Right lobe of liver (tissue), 6 donors: Measurements from ENCODE around the gene B3GALT4. TPM values are rescaled to one million over a fixed set of nuclear protein-coding genes. Genes with fewer than 3 reads are reported as not detected.
A peak's percentile ranks its signal among the peaks of the same experiment; 100 is the strongest.

Experiments
- ATAC-seq, 4 donors: fragments of 200-7000 bp; cut with Tn5 transposase; one replicate each; pipeline ENCODE4 v1.9.1; 2020; ENCODE audit warnings: mild to moderate bottlenecking in 4 of 4, moderate library complexity in 4 of 4
- DNase-seq, 3 donors: peaks; one replicate each; pipeline ENCODE4 v3.0.0-alpha.2; 2020
- H3K27ac ChIP-seq, 3 donors: fragments of 200-600 bp; one replicate each; pipeline ENCODE4 v1.8.0; 2022
- H3K27me3 ChIP-seq, 2 donors: fragments of 200-600 bp; one replicate each; pipeline ENCODE4 v1.8.0; 2022
- H3K36me3 ChIP-seq, 4 donors: fragments of 200-600 bp; sonication (generic) in 1 of 4; one replicate each; pipeline versions ENCODE4 v1.5.1 to v1.8.0; 2017 to 2022; ENCODE audit warnings: control low read depth in 1 of 4
- H3K4me1 ChIP-seq, 4 donors: fragments of 200-600 bp; sonication (generic) in 1 of 4; one replicate each; pipeline versions ENCODE4 v1.5.1 to v1.8.0; 2017 to 2022; ENCODE audit warnings: control low read depth in 1 of 4
- H3K4me3 ChIP-seq, 3 donors: fragments of 200-600 bp; one replicate each; pipeline ENCODE4 v1.8.0; 2022
- H3K9me3 ChIP-seq, 4 donors: fragments of 200-600 bp; sonication (generic) in 1 of 4; one replicate each; pipeline versions ENCODE4 v1.5.1 to v1.8.0; 2017 to 2022; ENCODE audit warnings: control low read depth in 1 of 4
- CTCF ChIP-seq, 4 donors: fragments of 200-600 bp in 3 of 4; fragments of 450-650 bp in 1 of 4; IDR thresholded peaks; one replicate each; pipeline versions ENCODE4 v1.5.1 to v1.8.0; 2016 to 2022; ENCODE audit warnings: antibody characterized with exemption in 4 of 4, mild to moderate bottlenecking in 2 of 4
- POLR2A ChIP-seq: fragments of 450-650 bp; IDR thresholded peaks from one replicate; pipeline ENCODE4 v1.6.1; 2017; ENCODE audit warnings: antibody characterized with exemption, mild to moderate bottlenecking
- WGBS: methylation state at CpG from one replicate; pipeline ENCODE4 v1.1.6; 2018; ENCODE audit warnings: low coverage, low lambda C conversion rate; ENCODE audit not compliant: insufficient coverage; ENCODE audit errors: missing lambda C conversion rate; 5-methylcytosine and 5-hydroxymethylcytosine counted together
- intact Hi-C, 2 donors: fragments of 100-400 bp; cut with DNase I; formaldehyde crosslinking; loops; one replicate each; pipeline versions ENCODE4 v1.11.2 to v1.14.1; 2022
- long read RNA-seq: library from polyadenylated mRNA; unstranded; transcript quantifications from one replicate; pipeline ENCODE4 v2.0.0, GENCODE V29; 2019
- total RNA-seq, 6 experiments: library from RNA; depleted of rRNA in 2 of 6; stranded (reverse); fragments of >200 nt in 2 of 6; fragmentation: NEBNext Ultra II Directional in 3 of 6; extraction: Animal tissue kit (Norgen Biotek cat#: 25700) in 3 of 6; gene quantifications; one replicate each; pipeline versions ENCODE4 v1.1.0 to v1.2.4, GENCODE V29; 2016 to 2023
- donor health status: DM: no; HTN: yes; CAD: no.
- donor health status: DM: no; HTN: no; CAD: no.
- donor health status: DM: no; HTN: no; CAD: no.
- donor health status: DM: no; HTN: yes; CAD: no.
- donor health status: DM: no; HTN: yes; CAD: no.

Gene B3GALT4
- 1 to 10 TPM in 4 of 6 experiments, under 1 TPM in 2; 0.79 to 1.7 (median 1.4) TPM for total RNA-seq
- long read RNA-seq, partial matches to known transcripts: 0 of 1 reads
- long read RNA-seq, other reads (novel, unspliced or antisense): 0 of 1 reads

- DNase-seq: peak; percentile 70 to 79 (median 71)
- no peaks in the 10 kb centered on the region for H3K9me3 ChIP-seq
- no peaks in the 10 kb centered on the region for H3K27me3 ChIP-seq
- peak within 1 kb of the TSS; percentile 44 to 66 (median 56) for H3K4me3 ChIP-seq
- peak; percentile 53 to 77 (median 60) for ATAC-seq
- peaks cover 0 to 33% (median 6%) of the 10 kb centered on the region in 4 donors for H3K36me3 ChIP-seq
- peak; percentile 37 to 48 (median 44) for TF ChIP-seq CTCF (IDR thresholded peaks at IDR 0.05)
- TF ChIP-seq POLR2A: peak; percentile 57
- intact Hi-C loops: no loop called here
- whole genome bisulfite sequencing: 13% methylated on average over 24 of the region's 80 CpGs
- H3K27ac ChIP-seq: peak within 1 kb of the TSS; percentile 36 to 72 (median 61)
- H3K4me1 ChIP-seq: peaks cover 2 to 41% (median 21%) of the 10 kb centered on the region in 4 donors
These were observed at the start of gene B3GALT4 for GRCh38 chr6:33276864-33277662. Gene B3GALT4, plus strand, starts transcription at chr6:33277123. Its CDS starts 297 bp downstream, at chr6:33277420.

GRCh38 chr6:33235221-33235634 lies 41.7 kb upstream of the B3GALT4 start:
- Histone ChIP-seq H3K4me1 (no peaks in the 10 kb centered on the region), H3K4me3 (no peak overlapping the region), H3K36me3 (no peaks in the 10 kb centered on the region), H3K27me3 (no peaks in the 10 kb centered on the region), H3K27ac (no peak overlapping the region), H3K9me3 (no peaks in the 10 kb centered on the region)
- WGBS: 21% methylated on average over 6 of the region's 6 CpGs
- intact Hi-C loops: no loop called here
- no peak for ATAC-seq
- no peak for DNase-seq
- no peak for TF ChIP-seq POLR2A
- no peak for TF ChIP-seq CTCF (IDR thresholded peaks at IDR 0.05)

GRCh38 chr6:33236328-33236727 lies 40.6 kb upstream of the B3GALT4 start:
- DNase-seq: no peak
- no peaks in the 10 kb centered on the region for H3K36me3 ChIP-seq
- no peak for ATAC-seq
- no peaks in the 10 kb centered on the region for H3K27me3 ChIP-seq
- H3K9me3 ChIP-seq: no peaks in the 10 kb centered on the region
- no peak overlapping the region for H3K4me3 ChIP-seq
- no peaks in the 10 kb centered on the region for H3K4me1 ChIP-seq
- intact Hi-C loops: no loop called here
- no peak overlapping the region for H3K27ac ChIP-seq
- TF ChIP-seq POLR2A (no peak), CTCF (IDR thresholded peaks at IDR 0.05) (no peak)

- intact Hi-C loops: no loop called here
- 63% methylated on average over 3 of the region's 6 CpGs for WGBS
- Histone ChIP-seq H3K27ac (no peak overlapping the region), H3K9me3 (no peaks in the 10 kb centered on the region), H3K4me3 (no peak overlapping the region), H3K36me3 (no peaks in the 10 kb centered on the region), H3K27me3 (no peaks in the 10 kb centered on the region), H3K4me1 (no peaks in the 10 kb centered on the region)
- TF ChIP-seq CTCF (IDR thresholded peaks at IDR 0.05) (no peak), POLR2A (no peak)
- DNase-seq: no peak
- ATAC-seq: no peak
These were observed 40.1 kb upstream of the B3GALT4 start for GRCh38 chr6:33236852-33237251.
